Upper lobe of left lung (tissue), 6 donors: ENCODE measurements around the gene SAMSN1. TPM values are rescaled to one million over a fixed set of nuclear protein-coding genes. Genes with fewer than 3 reads are reported as not detected.

Experiments used
- ATAC-seq, 2 donors: fragments of 200-7000 bp; cut with Tn5 transposase; one replicate each; pipeline ENCODE4 v1.9.1; 2022; ENCODE audit warnings: mild to moderate bottlenecking in 2 of 2, moderate library complexity in 2 of 2; ENCODE audit not compliant: low FRiP score in 2 of 2
- DNase-seq, 2 donors: peaks; one replicate each; pipeline ENCODE4 v3.0.0-alpha.2; 2019 to 2020
- H3K27ac ChIP-seq, 4 donors: fragments of 200-600 bp; sonication (generic); one replicate each; pipeline ENCODE4 v1.5.1; 2016 to 2019
- H3K27me3 ChIP-seq, 4 donors: fragments of 200-600 bp; sonication (generic); one replicate each; pipeline ENCODE4 v1.5.1; 2017 to 2019
- H3K36me3 ChIP-seq, 4 donors: fragments of 200-600 bp; sonication (generic); one replicate each; pipeline ENCODE4 v1.5.1; 2016 to 2019
- H3K4me1 ChIP-seq, 4 donors: fragments of 200-600 bp; sonication (generic); one replicate each; pipeline ENCODE4 v1.5.1; 2018 to 2019
- H3K4me3 ChIP-seq, 4 donors: fragments of 200-600 bp; sonication (generic); one replicate each; pipeline ENCODE4 v1.5.1; 2017 to 2019; ENCODE audit warnings: mild to moderate bottlenecking in 2 of 4, moderate library complexity in 1 of 4
- H3K9me3 ChIP-seq, 4 donors: fragments of 200-600 bp; sonication (generic); one replicate each; pipeline ENCODE4 v1.5.1; 2018 to 2019
- CTCF ChIP-seq, 6 experiments: fragments of 450-650 bp in 4 of 6; fragments of 200-600 bp in 2 of 6; sonication (generic) in 2 of 6; IDR thresholded peaks; one replicate each; pipeline ENCODE4 v1.5.1; 2016 to 2019; ENCODE audit warnings: antibody characterized with exemption in 6 of 6
- EP300 ChIP-seq, 4 donors: sonication (generic); formaldehyde crosslinking; IDR thresholded peaks; one replicate each; pipeline ENCODE4 v1.5.1; 2017; ENCODE audit warnings: antibody characterized with exemption in 4 of 4, control low read depth in 2 of 4
- POLR2A ChIP-seq, 4 donors: fragments of 450-650 bp; IDR thresholded peaks; one replicate each; pipeline ENCODE4 v1.5.1; 2016 to 2017; ENCODE audit warnings: antibody characterized with exemption in 4 of 4, mild to moderate bottlenecking in 2 of 4
- POLR2AphosphoS5 ChIP-seq, 2 donors: sonication (generic); formaldehyde crosslinking; IDR thresholded peaks; one replicate each; pipeline ENCODE4 v1.5.1; 2017; ENCODE audit warnings: antibody characterized with exemption in 2 of 2
- WGBS, 2 donors: methylation state at CpG; one replicate each; pipeline ENCODE4 v1.1.5; 2017 to 2018; 5-methylcytosine and 5-hydroxymethylcytosine counted together
- total RNA-seq, 6 donors: library from RNA; depleted of rRNA in 4 of 6; stranded (reverse); fragments of >200 nt in 4 of 6; gene quantifications; one replicate each; pipeline versions ENCODE4 v1.1.0 to v1.2.1, GENCODE V29; 2016 to 2021
- donor health status: DM: no; HTN: no; CAD: no; lungs with moderate emphysema.
- donor health status: DM: no; HTN: yes; CAD: no; lungs with severe emphysema.

The SAMSN1 gene
- total RNA-seq, 6 donors from 2014 or later, result 16.4 to 29.3 (median 20.3) TPM

DNA sequence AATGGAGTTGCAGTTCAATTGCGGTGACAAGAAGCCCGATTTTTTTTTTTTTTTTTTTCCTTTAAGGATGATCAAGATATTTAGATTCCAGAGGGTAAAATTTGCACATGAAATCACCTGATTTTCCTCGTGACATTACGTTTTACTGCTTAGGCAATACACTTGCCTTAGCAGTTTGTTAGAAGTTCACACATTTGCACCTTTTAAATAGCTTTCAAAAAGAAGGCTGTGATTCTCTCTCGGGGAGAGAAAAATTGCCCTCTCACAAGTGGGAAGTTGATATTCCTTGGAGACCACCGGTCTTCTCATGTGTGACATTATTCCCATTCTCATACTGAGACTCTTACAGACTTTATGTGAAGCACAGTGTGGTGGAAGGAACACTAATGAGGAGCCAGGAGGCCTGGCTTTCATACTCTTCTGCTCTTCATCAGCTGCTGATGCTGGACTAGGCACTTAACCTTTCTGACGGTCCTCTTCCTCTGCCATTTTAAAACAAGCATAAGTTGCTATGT is 93.3 kb downstream of the SAMSN1 start:
- H3K4me1 ChIP-seq, result no peaks in the 10 kb centered on the region
- TF ChIP-seq EP300 (IDR thresholded peaks at IDR 0.05), result no peak
- TF ChIP-seq CTCF (IDR thresholded peaks at IDR 0.05), result no peak
- no peak for TF ChIP-seq POLR2A (IDR thresholded peaks at IDR 0.05)
- no peak for TF ChIP-seq POLR2AphosphoS5 (IDR thresholded peaks at IDR 0.05)
- H3K27me3 ChIP-seq, result no peaks in the 10 kb centered on the region
- 83% methylated on average over 7 of the region's 7 CpGs for WGBS, 2 donors
- no peaks in the 10 kb centered on the region for H3K36me3 ChIP-seq
- H3K9me3 ChIP-seq, result no peaks in the 10 kb centered on the region
- DNase-seq, result no peak
- H3K4me3 ChIP-seq, result no peak overlapping the region
- no peak overlapping the region for H3K27ac ChIP-seq
- ATAC-seq, result no peak

- no peak overlapping the region for H3K4me3 ChIP-seq
- no peak overlapping the region for H3K27ac ChIP-seq
- no peaks in the 10 kb centered on the region for H3K36me3 ChIP-seq
- H3K4me1 ChIP-seq, result no peaks in the 10 kb centered on the region
- WGBS, 2 donors, result 64 to 76% methylated on average over 7 of the region's 7 CpGs
- H3K27me3 ChIP-seq, result no peaks in the 10 kb centered on the region
- TF ChIP-seq POLR2AphosphoS5 (IDR thresholded peaks at IDR 0.05), result no peak
- no peak for TF ChIP-seq POLR2A (IDR thresholded peaks at IDR 0.05)
- no peak for TF ChIP-seq EP300 (IDR thresholded peaks at IDR 0.05)
- TF ChIP-seq CTCF (IDR thresholded peaks at IDR 0.05), result no peak
- no peaks in the 10 kb centered on the region for H3K9me3 ChIP-seq
- no peak for ATAC-seq
- DNase-seq, result no peak
Observed at GRCh38 chr21:14452031-14452726, 93.9 kb downstream of the SAMSN1 start.

DNA sequence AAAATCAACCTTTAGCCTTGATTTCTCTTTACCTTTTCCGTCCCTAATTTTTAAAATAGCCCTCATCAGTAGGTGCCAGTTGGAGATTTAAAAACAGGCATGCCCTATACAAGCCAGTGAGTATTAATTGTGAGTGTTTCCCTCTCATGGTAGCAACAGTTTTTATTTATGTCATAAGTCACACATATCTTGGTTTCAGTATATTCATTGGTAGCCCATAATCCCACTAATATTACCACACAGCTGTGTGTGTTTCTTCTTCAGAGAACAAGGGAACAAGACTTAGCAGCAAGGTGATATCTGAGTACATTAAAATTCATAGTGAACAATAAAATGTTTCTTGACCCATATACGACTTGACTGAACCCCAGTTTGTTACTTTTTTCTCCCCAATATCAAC is 94.6 kb downstream of the SAMSN1 start:
- Histone ChIP-seq H3K36me3 (no peaks in the 10 kb centered on the region), H3K27me3 (no peaks in the 10 kb centered on the region), H3K4me1 (no peaks in the 10 kb centered on the region), H3K4me3 (no peak overlapping the region), H3K27ac (no peak overlapping the region), H3K9me3 (no peaks in the 10 kb centered on the region)
- WGBS, 2 donors, result 77 to 79% methylated on average over 2 of the region's 2 CpGs
- ATAC-seq (no peak), DNase-seq (no peak)
- TF ChIP-seq CTCF (IDR thresholded peaks at IDR 0.05), result no peak
- no peak for TF ChIP-seq POLR2A (IDR thresholded peaks at IDR 0.05)
- TF ChIP-seq EP300 (IDR thresholded peaks at IDR 0.05), result no peak
- TF ChIP-seq POLR2AphosphoS5 (IDR thresholded peaks at IDR 0.05), result no peak

DNA sequence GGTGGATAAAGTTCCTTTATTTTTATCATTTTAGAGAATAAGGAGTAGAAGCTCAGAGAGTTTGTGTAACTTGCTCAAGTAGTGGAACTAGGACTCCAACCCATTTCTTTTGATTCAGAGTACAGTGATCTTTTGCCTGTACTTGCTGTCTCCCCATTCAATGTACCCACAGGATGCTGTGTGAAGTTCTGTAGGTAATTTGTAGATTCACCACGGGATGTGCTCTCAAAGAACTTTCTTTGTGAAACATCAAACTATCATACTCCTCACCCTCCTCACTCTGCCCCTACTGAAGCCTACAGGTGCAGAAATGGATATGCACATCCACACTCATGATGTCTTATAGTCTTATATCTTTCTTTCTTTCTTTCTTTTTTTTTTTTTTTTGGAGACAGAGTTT is 97.3 kb downstream of the SAMSN1 start:
- Histone ChIP-seq H3K27ac (no peak overlapping the region), H3K9me3 (no peaks in the 10 kb centered on the region), H3K4me1 (no peaks in the 10 kb centered on the region), H3K27me3 (no peaks in the 10 kb centered on the region), H3K36me3 (no peaks in the 10 kb centered on the region), H3K4me3 (no peak overlapping the region)
- no peak for TF ChIP-seq POLR2A (IDR thresholded peaks at IDR 0.05)
- TF ChIP-seq EP300 (IDR thresholded peaks at IDR 0.05), result no peak
- no peak for TF ChIP-seq CTCF (IDR thresholded peaks at IDR 0.05)
- no peak for TF ChIP-seq POLR2AphosphoS5 (IDR thresholded peaks at IDR 0.05)
- no peak for ATAC-seq
- DNase-seq, result no peak
- WGBS, 2 donors, result 79 to 91% methylated on average over 1 of the region's 1 CpG

DNA sequence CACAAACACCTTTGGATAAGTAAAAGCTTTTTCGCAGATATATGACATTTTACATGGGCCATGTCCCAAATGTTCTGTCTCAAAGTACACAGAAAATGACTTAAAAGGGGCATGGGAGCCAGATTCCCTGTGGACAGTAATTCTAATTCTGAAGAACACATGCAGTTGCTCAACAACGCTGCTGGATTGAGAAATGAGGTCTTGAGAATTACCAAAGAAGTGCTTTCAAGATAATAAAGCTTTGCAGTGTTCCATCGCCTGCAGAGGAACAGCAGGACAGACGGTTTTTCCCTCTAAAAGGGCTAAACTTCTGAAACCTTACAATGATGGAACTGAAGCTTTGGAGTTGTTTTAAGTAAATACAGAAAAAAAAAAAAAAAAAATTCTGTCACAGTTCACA is 107.9 kb downstream of the SAMSN1 start:
- H3K27ac ChIP-seq, result no peak overlapping the region
- 45 to 49% methylated on average over 4 of the region's 4 CpGs for WGBS, 2 donors
- H3K27me3 ChIP-seq, result no peaks in the 10 kb centered on the region
- no peak overlapping the region for H3K4me3 ChIP-seq
- DNase-seq (peak in 1 of 2 donors; percentile 29), ATAC-seq (no peak)
- no peaks in the 10 kb centered on the region for H3K4me1 ChIP-seq
- H3K36me3 ChIP-seq, result no peaks in the 10 kb centered on the region
- no peak for TF ChIP-seq EP300 (IDR thresholded peaks at IDR 0.05)
- TF ChIP-seq CTCF (IDR thresholded peaks at IDR 0.05), result no peak
- no peak for TF ChIP-seq POLR2A (IDR thresholded peaks at IDR 0.05)
- TF ChIP-seq POLR2AphosphoS5 (IDR thresholded peaks at IDR 0.05), result no peak
- H3K9me3 ChIP-seq, result no peaks in the 10 kb centered on the region
